GM06990 (cell line): ENCODE data around the gene IGFBP5.
A peak's percentile ranks its signal among the peaks of the same experiment; 100 is the strongest.

Experiments used
- DNase-seq: peaks from one replicate; pipeline ENCODE4 v3.0.0-alpha.2; 2011; ENCODE audit not compliant: insufficient read length; ENCODE audit errors: extremely low read depth
- H3K27me3 ChIP-seq: replicated peaks from 2 replicates; pipeline ENCODE4 v1.6.0; 2011; ENCODE audit warnings: low read length; ENCODE audit not compliant: control insufficient read depth, insufficient read depth
- H3K36me3 ChIP-seq: 2 replicates; pipeline ENCODE4 v1.5.1; 2011; ENCODE audit warnings: low read length; ENCODE audit not compliant: control insufficient read depth, insufficient read depth
- H3K4me3 ChIP-seq: replicated peaks from 2 replicates; pipeline ENCODE4 v1.5.1; 2011; ENCODE audit warnings: low read depth, mild to moderate bottlenecking, control low read depth, low read length
- CTCF ChIP-seq: IDR thresholded peaks from 2 replicates; pipeline ENCODE4 v1.5.1; 2011; ENCODE audit warnings: low read length, control low read depth, mild to moderate bottlenecking, inconsistent platforms; ENCODE audit not compliant: insufficient read depth, poor library complexity, severe bottlenecking

Gene IGFBP5

GRCh38 chr2:216695401-216695821, at the start of gene IGFBP5:
TSS of gene IGFBP5 (minus strand) at chr2:216695549. CDS start at chr2:216694775, 774 bp downstream.
- peak; percentile 9 for TF ChIP-seq CTCF
- peaks cover 1% of the 10 kb centered on the region; the same call in 1 of the 2 replicates for H3K27me3 ChIP-seq
- H3K4me3 ChIP-seq = no peak within 1 kb of the TSS
- DNase-seq = no peak
- H3K36me3 ChIP-seq = no peaks in the 10 kb centered on the region

- H3K36me3 ChIP-seq = no peaks in the 10 kb centered on the region
- TF ChIP-seq CTCF = no peak
- H3K4me3 ChIP-seq = no peak overlapping the region
- H3K27me3 ChIP-seq = peaks cover 1% of the 10 kb centered on the region
- no peak for DNase-seq
Measured at GRCh38 chr2:216743781-216744180, 48.4 kb upstream of the IGFBP5 start.

- no peak for TF ChIP-seq CTCF
- H3K27me3 ChIP-seq = peaks cover 1% of the 10 kb centered on the region
- H3K4me3 ChIP-seq = no peak overlapping the region
- no peak for DNase-seq
- H3K36me3 ChIP-seq = no peaks in the 10 kb centered on the region
Measured at GRCh38 chr2:216742411-216742810, 47.1 kb upstream of the IGFBP5 start.

- no peak for TF ChIP-seq CTCF
- DNase-seq = no peak
- H3K27me3 ChIP-seq = peaks cover 1% of the 10 kb centered on the region
- H3K4me3 ChIP-seq = no peak overlapping the region
- H3K36me3 ChIP-seq = no peaks in the 10 kb centered on the region
Measured at GRCh38 chr2:216741223-216741593, 45.9 kb upstream of the IGFBP5 start.

GRCh38 chr2:216740557-216741222, 45.3 kb upstream of the IGFBP5 start:
- H3K36me3 ChIP-seq = no peaks in the 10 kb centered on the region
- no peak for TF ChIP-seq CTCF
- no peak overlapping the region for H3K4me3 ChIP-seq
- peaks cover 1% of the 10 kb centered on the region for H3K27me3 ChIP-seq
- no peak for DNase-seq

- Histone ChIP-seq H3K36me3 (no peaks in the 10 kb centered on the region), H3K4me3 (no peak overlapping the region), H3K27me3 (peaks cover 1% of the 10 kb centered on the region)
- TF ChIP-seq CTCF = no peak
- no peak for DNase-seq
Measured at GRCh38 chr2:216739035-216739434, 43.7 kb upstream of the IGFBP5 start.
